ENCODE results near the gene KLHDC10.
"Not testable (repeated sequence)": the region's sequence is repeated elsewhere in the genome, so short reads cannot be mapped to it uniquely, and the experiment has no call there.

KLHDC10 gene

GRCh38 chr7:130118294-130118693, 48.0 kb downstream of the KLHDC10 start:
- no peak for DNase-seq (ENCODE audit: low read depth)

GRCh38 chr7:130118801-130119200, 48.5 kb downstream of the KLHDC10 start:
- DNase-seq (ENCODE audit: low read depth): no peak

- DNase-seq (ENCODE audit: low read depth): no peak
These were observed 53.2 kb downstream of the KLHDC10 start for GRCh38 chr7:130123501-130123900.

- no peak for DNase-seq (ENCODE audit: low read depth)
These were observed 54.4 kb downstream of the KLHDC10 start for GRCh38 chr7:130124711-130125110.

GRCh38 chr7:130126840-130127239, 56.5 kb downstream of the KLHDC10 start:
- DNase-seq (ENCODE audit: low read depth): not testable (repeated sequence)

GRCh38 chr7:130127404-130127803, 57.1 kb downstream of the KLHDC10 start:
- DNase-seq (ENCODE audit: low read depth): no peak

GRCh38 chr7:130127821-130128317, 57.5 kb downstream of the KLHDC10 start:
- no peak for DNase-seq (ENCODE audit: low read depth)

GRCh38 chr7:130129011-130129411, 58.7 kb downstream of the KLHDC10 start:
- no peak for DNase-seq (ENCODE audit: low read depth)

- DNase-seq (ENCODE audit: low read depth): no peak
These were observed 61.0 kb downstream of the KLHDC10 start for GRCh38 chr7:130131191-130131834.

GRCh38 chr7:130131964-130132875, 61.9 kb downstream of the KLHDC10 start:
- DNase-seq (ENCODE audit: low read depth): no peak

GRCh38 chr7:130133029-130133782, 62.9 kb downstream of the KLHDC10 start:
- DNase-seq (ENCODE audit: low read depth): no peak

GRCh38 chr7:130134106-130134636, 63.8 kb downstream of the KLHDC10 start:
- no peak for DNase-seq (ENCODE audit: low read depth)

GRCh38 chr7:130134726-130135125, 64.4 kb downstream of the KLHDC10 start:
- DNase-seq (ENCODE audit: low read depth): no peak

GRCh38 chr7:130135208-130136205, 65.2 kb downstream of the KLHDC10 start:
- DNase-seq (ENCODE audit: low read depth): no peak

GRCh38 chr7:130136579-130137167, 66.3 kb downstream of the KLHDC10 start:
- DNase-seq (ENCODE audit: low read depth): no peak

- DNase-seq (ENCODE audit: low read depth): no peak
These were observed 66.9 kb downstream of the KLHDC10 start for GRCh38 chr7:130137207-130137606.

- DNase-seq (ENCODE audit: low read depth): no peak
These were observed 69.0 kb downstream of the KLHDC10 start for GRCh38 chr7:130139193-130139960.

- DNase-seq (ENCODE audit: low read depth): no peak
These were observed 70.3 kb downstream of the KLHDC10 start for GRCh38 chr7:130140551-130141160.
